GM18520 (cell line): Measurements from ENCODE around the gene SLC2A6.

Source experiments
- ATAC-seq: cut with Tn5 transposase; IDR thresholded peaks from one replicate; pipeline ENCODE4 v1.9.1; 2021; ENCODE audit not compliant: unreplicated experiment

Gene SLC2A6

GRCh38 chr9:133499132-133499891 is 20.4 kb upstream of the SLC2A6 start:
- no peak for ATAC-seq

GRCh38 chr9:133496861-133497842 is 18.3 kb upstream of the SLC2A6 start:
- ATAC-seq, result no peak

- no peak for ATAC-seq
Observed at GRCh38 chr9:133495327-133496293, 16.7 kb upstream of the SLC2A6 start.

GRCh38 chr9:133494636-133495326 is 15.9 kb upstream of the SLC2A6 start:
- no peak for ATAC-seq

- ATAC-seq, result no peak
Observed at GRCh38 chr9:133493845-133494540, 15.1 kb upstream of the SLC2A6 start.

GRCh38 chr9:133493428-133493827 is 14.5 kb upstream of the SLC2A6 start:
- ATAC-seq, result no peak

GRCh38 chr9:133492061-133493021 is 13.4 kb upstream of the SLC2A6 start:
- ATAC-seq, result no peak

- ATAC-seq, result no peak
Observed at GRCh38 chr9:133491656-133491925, 12.7 kb upstream of the SLC2A6 start.

- ATAC-seq, result no peak
Observed at GRCh38 chr9:133490865-133491655, 12.2 kb upstream of the SLC2A6 start.

GRCh38 chr9:133490201-133490681 is 11.3 kb upstream of the SLC2A6 start:
- ATAC-seq, result no peak

- no peak for ATAC-seq
Observed at GRCh38 chr9:133489253-133490190, 10.6 kb upstream of the SLC2A6 start.

GRCh38 chr9:133488686-133489252 is 9.9 kb upstream of the SLC2A6 start:
- ATAC-seq, result no peak

GRCh38 chr9:133487331-133487725 is 8.4 kb upstream of the SLC2A6 start:
- ATAC-seq, result no peak

- ATAC-seq, result no peak
Observed at GRCh38 chr9:133485531-133486260, 6.8 kb upstream of the SLC2A6 start.

- no peak for ATAC-seq
Observed at GRCh38 chr9:133484671-133485437, 6.0 kb upstream of the SLC2A6 start.
